ENCODE measurements around the gene SFT2D1.

SFT2D1 gene

GRCh38 chr6:166277892-166278578 lies 64.3 kb downstream of the SFT2D1 start:
- DNase-seq (ENCODE audit: low read depth in 2 of 2) = no peak

DNA sequence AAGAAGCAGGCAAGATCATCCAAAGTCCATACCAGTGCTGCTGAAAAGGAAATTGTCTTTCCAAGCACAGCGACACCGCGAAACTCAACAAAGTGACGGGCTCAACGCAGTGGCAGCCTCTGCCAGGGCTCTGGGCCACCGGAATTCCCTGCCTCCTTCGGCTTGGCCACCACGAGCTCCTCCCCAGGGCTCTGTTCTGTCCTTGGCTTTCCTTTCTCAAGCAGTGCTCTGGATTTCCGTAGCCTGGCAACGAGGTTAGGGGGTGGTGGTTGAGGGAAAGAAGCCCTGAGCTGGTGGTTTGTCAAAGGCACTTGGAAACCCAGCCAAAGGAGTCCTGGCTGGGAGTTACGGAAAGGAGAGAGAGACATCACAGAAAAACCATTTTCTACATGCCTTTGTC lies 65.3 kb downstream of the SFT2D1 start:
- no peak for DNase-seq (ENCODE audit: low read depth in 2 of 2)

- DNase-seq (ENCODE audit: low read depth in 2 of 2) = peak; percentile 36 to 45
Observed at GRCh38 chr6:166275714-166276166, 66.6 kb downstream of the SFT2D1 start.

DNA sequence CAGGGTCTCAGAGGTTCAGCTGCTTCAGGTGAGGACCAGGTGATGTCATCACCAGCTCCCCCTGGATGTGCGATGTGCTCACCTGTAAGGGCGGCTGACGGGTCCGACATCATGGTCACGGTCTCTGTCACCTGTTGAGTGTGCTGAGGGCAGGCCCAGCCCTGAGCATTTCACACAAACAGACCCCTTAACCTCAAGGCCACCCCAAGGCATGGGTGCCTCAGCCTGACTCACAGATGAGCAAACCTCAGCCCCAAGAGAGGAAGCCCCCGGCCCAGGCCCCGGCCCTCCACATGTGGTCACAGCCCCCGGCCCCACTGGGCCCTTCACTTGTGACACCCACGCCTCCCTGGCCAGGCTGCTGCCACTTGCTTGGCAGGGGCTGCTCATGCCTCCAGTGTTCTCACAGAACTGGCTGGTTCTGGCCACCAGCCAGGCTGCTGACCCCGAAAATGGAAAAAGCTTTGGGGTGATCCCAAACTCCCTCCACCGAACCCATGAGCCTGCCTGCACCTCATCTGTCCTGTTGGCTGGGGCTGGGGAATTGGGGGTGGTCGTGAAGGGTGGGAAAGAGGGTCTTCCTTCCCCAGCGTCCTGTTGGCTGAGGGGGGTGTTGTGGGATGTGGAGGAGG lies 67.5 kb downstream of the SFT2D1 start:
- DNase-seq (ENCODE audit: low read depth in 2 of 2) = no peak

DNA sequence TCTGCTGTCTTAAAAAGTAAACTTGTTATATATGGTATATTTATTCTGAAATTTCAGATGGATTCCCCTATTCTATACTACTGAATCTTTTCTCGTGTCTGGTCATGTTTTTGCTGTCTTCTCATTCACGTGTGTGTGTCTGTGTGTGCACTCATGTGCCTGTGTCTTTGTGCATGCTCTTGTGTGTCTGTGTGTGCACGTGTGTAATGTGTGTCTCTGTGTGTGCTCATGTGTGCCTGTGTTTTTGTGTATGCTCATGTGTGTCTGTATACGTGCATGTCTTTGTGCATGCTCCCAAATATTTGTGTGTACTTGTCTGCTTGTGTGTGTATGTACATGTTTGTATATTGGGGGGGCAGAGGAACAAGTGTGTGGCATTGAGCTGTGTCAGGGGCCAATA lies 68.2 kb downstream of the SFT2D1 start:
- no peak for DNase-seq (ENCODE audit: low read depth in 2 of 2)

DNA sequence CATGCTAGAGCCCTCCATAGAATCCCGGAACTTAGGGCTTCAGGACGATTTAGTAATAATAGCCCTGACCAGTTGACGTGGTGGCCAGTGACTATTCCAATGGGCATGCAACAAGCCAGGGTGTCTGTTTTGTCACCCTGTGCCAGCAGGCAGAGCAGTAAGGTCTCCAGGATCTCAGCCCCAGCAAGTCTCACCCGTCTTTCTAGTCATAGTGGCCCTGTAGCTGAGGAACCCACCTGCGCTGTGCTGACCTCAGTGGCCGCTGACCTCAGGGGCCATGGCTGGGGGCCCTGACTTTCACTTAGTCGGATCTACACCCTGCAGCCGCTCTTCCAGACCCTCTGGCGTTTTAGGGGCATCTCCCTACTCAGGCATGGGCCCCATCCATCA lies 71.0 kb downstream of the SFT2D1 start:
- no peak for DNase-seq (ENCODE audit: low read depth in 2 of 2)

GRCh38 chr6:166270706-166271375 lies 71.5 kb downstream of the SFT2D1 start:
- DNase-seq (ENCODE audit: low read depth in 2 of 2) = no peak

Data from stimulated activated CD8-positive, alpha-beta memory T cell treated with anti-CD3 and anti-CD28 coated beads, Interleukin-15, amount 100 ng/mL, for 4 hours (primary cell).